ENCODE results near the gene FALEC.
A peak's percentile ranks its signal among the peaks of the same experiment; 100 is the strongest.
"Not testable (repeated sequence)": the region's sequence is repeated elsewhere in the genome, so short reads cannot be mapped to it uniquely, and the experiment has no call there.

FALEC gene

DNA sequence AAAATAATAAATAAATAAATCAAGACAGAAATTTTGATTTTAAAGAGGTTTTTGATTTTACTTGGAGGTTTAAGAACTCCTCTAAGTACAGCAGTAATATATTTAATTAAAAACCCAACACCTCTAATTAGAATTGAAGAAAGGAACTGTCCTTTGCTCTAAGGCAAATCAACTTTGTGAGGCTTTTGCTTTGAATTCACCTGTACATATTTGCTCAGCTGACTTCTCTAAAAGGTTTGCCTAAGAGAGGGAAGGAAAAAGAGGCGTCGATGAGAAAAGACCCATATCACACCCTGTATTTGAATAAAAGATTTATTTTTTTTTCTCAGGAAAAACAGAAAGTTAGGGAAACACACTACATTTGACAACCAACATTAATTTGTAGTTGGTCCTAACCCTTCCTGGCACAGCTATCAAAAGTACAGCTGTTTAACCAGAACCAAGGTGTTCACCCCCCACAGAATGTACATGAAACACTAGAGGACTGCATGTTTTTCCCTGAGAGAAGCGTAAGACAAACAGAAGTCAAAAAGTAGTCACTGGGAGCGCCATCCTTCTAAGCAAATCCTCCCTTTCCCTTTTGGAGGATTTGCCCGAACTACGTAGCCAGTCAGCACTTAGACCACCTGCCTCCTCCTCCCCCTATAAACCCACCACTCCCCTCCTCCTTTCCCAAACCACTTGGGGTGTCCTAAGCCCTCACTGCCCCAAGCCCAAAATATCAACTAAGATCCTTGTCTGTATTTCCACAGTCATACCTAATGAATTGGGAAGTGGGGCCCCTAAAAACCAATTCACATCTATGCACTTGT, 58.9 kb downstream of the FALEC start:
- no peak for FAIRE-seq
- DNase-seq (ENCODE audit: insufficient read length, low spot score), result no peak
- no peak for TF ChIP-seq POLR2A (IDR thresholded peaks at IDR 0.05; ENCODE audit: low read depth, low read length)

DNA sequence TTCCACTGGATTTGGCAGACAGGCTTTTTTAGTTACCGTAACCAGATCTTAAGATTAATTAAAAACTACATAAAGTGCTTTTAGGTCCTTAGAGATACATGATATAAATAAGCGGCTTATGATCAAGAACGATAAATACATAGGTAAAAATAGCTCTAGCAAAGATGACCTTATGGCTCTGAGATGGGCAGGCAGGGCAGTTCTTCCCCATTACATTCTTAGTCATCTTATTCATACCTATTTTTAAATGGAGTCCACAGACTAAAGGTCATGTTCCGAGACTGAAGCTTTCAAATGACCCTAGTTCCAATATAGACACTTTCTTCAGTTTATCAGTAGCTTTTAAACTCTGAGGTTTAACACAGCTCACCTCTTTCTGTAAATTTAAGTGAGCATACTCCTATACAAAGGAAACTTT, 59.5 kb downstream of the FALEC start:
- FAIRE-seq (no peak), DNase-seq (ENCODE audit: insufficient read length, low spot score) (no peak)
- no peak for TF ChIP-seq POLR2A (IDR thresholded peaks at IDR 0.05; ENCODE audit: low read depth, low read length)

DNA sequence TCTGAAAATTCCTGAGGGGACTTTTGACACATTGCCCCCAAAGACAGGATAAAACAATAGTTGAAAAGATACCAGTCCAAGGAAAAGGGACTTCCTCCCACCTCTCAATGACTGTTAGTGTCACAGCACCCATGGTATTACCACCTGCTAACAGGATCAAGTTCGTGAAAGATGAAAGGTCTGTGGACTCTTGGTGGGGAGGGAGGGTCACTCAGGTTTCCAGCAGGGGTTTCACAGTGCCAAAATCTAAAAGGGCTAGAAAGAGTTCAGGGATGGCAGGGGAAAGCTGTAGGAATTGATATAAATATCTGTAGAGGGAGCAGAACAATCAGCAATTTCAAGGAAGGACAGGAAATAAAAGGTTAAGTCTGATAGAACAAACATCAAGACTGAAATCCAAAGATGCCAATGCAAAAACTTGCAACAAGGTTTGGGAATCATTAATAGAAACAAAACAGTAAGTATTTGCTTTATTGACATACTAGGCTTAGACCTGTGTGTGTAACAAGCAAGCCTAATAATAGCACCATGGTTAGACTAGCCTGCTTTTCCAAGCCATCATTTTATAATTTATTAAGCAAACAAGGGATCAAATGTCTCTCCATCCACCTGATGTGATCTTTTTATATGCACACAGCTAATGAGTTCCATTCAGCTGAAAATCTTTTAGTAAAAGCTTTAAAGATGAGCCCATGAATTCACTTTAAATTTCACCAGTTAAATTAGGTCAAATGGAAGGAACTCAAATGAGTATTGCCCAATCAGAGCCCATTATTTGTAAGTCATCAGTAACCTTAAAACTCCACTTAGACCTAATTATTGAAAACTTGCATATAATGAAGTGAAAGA, 60.2 kb downstream of the FALEC start:
- no peak for TF ChIP-seq POLR2A (IDR thresholded peaks at IDR 0.05; ENCODE audit: low read depth, low read length)
- FAIRE-seq (no peak), DNase-seq (ENCODE audit: insufficient read length, low spot score) (no peak)

DNA sequence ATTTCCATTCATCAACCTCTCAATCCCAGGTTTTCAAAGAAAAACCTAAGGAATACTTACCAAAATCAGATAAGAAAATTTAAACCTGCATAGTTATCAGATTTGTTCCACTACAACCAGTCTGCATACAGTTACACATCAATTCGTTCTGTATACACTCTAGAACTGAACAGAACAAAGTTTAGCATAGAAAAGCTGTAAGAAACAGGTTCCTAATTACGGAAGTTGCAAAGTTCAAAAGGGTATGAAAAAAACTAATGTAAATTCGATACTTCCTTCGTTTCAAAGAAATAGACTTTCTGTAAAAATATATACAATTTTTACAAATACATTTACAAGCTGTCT, 60.8 kb downstream of the FALEC start:
- DNase-seq (ENCODE audit: insufficient read length, low spot score), result no peak
- TF ChIP-seq POLR2A (IDR thresholded peaks at IDR 0.05; ENCODE audit: low read depth, low read length), result no peak
- FAIRE-seq, result no peak

DNA sequence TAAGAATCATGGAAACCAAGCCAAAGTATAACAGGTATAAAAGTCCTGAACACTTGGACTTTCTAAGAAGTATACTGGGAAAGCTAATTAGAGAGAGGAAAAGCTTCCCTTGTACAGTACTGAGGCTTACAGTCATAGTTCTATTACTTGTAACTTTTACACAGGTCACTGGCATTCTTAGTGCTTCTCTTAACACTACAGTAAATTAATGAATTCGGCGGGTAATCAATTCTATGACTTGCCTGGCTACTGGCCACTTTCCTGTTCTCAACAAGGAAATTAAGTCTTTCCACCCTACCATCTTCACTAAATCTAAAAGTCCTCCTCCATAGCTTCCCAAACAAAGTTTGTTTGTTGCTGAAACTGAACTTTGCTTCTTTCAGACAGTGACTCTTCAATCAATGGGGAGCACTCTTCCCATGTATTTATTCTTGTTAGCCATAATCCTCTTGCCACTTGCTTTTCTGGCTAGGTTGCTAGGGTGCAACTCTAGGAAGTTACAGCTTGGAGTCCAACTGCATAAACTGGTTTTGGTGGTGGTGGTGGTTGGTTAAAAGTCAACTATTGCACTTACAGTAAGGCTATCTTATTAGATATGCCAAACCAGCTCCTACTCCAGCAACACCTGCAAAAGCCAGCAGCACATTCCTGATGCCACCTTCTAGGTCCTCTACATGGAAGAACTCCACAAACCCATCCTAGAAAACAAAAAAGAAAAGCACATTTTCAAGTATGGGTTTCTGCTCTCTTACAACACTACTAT, 61.4 kb downstream of the FALEC start:
- no peak for FAIRE-seq
- no peak for DNase-seq (ENCODE audit: insufficient read length, low spot score)
- TF ChIP-seq POLR2A (IDR thresholded peaks at IDR 0.05; ENCODE audit: low read depth, low read length), result no peak

DNA sequence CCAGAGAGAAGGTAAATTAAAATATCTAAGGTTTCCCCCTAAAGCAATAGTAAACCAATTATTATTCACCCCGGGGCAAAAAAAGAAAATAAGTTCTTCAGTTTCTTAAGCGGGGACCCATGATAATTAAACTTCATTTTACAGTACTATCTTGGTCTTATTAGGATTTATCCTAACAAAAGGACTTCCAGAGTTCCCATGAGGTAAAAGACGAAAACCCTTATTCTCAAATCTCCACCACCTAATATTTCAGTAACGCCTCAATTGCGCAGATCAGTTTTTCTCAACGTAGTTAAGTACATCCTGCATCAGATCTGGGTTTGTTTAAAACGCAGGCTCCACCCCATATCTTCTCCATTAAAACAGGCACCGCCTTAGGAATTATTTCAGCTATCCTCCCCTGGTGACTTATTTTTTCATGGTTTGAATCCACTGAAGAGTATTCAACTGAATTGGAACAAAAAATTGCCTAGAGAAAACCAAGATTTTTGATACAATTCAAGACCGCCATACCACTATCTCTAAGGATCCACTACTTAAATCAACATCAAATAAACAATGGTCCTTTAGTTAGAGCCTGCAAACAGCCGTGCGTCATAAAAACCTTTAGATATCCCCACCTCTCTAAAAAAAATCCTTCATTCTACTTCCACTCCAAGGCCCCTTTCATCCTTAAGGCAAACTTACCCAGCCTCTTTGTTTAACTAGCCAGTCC, 62.2 kb downstream of the FALEC start:
- no peak for TF ChIP-seq POLR2A (IDR thresholded peaks at IDR 0.05; ENCODE audit: low read depth, low read length)
- FAIRE-seq (no peak), DNase-seq (ENCODE audit: insufficient read length, low spot score) (no peak)

DNA sequence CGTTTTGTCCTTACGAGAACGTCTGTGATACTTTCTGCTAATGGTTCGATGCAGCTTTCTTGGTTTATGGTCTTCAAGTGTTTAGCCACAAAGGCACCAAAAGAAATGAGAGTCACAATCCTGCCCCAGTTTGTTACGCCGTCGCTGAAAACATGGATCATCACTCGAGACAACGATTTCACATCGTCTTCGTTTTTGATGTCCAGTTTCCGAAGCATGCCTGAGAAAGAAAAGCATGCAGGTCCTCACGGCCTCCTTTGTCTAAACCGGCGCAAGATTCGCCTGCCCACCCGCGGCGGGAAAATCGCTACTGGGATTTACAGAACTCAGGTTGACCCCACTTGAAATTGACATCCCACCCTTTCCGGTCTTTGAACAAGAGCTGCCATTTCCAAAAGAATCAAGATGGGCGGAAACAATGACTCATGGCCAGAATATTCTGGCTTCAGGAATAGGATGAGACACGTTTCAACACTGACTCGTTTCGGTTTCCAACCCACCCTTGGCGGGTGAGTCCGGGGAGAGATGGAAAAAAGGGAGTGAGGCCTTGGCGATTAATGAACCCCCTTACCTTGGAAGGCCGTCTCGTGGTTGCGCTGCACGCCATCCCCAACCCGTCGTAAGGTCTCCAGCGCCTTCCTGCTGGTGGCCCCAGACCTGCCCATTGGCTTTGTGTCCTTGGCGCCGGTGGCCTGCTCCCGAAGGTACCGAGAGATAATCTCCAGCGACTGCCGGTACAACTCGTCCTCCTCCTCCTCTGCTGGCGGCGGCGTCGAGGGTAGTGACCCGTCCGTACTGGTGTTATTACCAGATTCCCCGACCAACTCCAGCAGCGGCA, 62.9 kb downstream of the FALEC start:
- FAIRE-seq, result no peak
- TF ChIP-seq POLR2A (IDR thresholded peaks at IDR 0.05; ENCODE audit: low read depth, low read length), result no peak; the same call in 1 of the 2 replicates
- DNase-seq (ENCODE audit: insufficient read length, low spot score), result no peak

DNA sequence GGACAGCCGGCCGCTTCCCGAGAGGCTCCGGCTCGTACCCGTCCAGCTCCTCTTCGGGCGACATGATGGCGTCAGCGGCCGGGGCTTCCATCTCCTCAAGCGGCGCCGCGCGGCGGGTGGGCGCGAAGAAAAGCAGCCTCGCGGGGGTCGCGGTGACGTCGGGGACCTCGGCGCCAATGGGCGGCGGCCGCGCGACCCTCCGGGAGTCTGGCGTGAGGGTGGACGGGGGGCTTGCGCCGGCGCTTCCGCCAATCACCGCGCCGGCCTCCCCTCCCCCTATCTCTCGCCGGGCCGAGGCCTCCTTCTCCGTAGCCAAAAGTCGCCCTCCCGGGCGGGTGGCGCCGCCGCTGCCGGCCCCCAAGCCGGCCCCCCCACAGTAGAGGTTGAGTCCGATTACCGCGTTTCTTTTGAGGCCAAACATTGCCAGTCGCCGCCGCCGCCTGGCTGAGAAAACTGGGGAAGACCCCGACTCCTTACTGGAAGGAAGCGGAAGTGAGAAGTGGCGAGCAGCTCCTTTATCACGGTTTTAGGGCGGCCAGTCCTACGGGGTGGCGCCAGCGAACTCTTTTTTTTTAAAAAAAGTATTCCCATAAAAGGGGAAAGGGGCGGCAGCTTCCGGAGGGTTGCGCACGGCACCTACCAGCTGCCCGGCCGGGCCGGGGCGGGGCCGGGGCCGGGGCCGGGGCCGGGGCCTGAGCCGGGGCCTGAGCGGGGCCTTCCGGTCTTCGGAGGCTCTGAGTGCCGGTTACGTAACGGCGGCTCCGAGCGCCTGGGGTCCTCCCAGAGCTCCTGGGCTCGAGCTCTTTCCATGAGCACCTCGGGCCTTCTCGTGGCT, 63.8 kb downstream of the FALEC start, which contains the start of gene MCL1:
Gene MCL1 (minus strand): TSS at position 501 of the 835 bp plus-strand sequence. CDS start 80 bp downstream, at position 421.
- DNase-seq (ENCODE audit: insufficient read length, low spot score) (peak; percentile 78), FAIRE-seq (no peak)
- peak; percentile 92 for TF ChIP-seq POLR2A (IDR thresholded peaks at IDR 0.05; ENCODE audit: low read depth, low read length)

DNA sequence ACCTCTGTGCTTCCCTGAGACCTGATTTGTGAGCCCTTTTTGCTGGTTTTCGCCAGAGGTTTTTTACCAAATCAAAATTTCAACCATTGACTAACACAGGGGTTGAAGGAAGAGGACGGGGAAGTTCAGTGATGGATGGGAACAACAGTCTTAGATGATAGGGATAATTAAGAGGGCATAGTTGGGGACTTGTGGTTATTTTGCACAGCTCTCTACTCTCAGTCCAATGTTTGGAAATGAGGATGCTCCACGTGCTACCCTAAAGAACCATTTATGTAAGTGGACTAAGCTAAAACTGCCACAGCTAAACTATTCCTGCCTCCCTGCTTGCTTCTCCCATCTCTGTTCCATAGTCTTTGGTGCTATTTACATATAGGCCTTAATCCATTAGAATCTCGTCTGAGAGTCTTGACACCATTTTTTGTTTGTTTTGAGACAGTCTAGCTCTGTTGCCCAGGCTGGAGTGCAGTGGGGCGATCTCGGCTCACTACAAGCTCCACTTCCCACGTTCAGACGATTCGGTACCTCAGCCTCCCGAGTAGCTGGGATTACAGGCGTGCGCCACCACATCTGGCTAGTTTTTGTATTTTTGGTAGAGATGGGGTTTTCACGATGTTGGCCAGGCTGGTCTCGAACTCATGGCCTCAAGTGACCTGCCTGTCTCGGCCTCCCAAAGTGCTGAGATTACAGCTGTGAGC, 64.5 kb downstream of the FALEC start:
- FAIRE-seq, result no peak
- DNase-seq (ENCODE audit: insufficient read length, low spot score), result no peak
- 0 out of 2 replicates have a peak, but pooled peaks have one; percentile 26 for TF ChIP-seq POLR2A (IDR thresholded peaks at IDR 0.05; ENCODE audit: low read depth, low read length)

DNA sequence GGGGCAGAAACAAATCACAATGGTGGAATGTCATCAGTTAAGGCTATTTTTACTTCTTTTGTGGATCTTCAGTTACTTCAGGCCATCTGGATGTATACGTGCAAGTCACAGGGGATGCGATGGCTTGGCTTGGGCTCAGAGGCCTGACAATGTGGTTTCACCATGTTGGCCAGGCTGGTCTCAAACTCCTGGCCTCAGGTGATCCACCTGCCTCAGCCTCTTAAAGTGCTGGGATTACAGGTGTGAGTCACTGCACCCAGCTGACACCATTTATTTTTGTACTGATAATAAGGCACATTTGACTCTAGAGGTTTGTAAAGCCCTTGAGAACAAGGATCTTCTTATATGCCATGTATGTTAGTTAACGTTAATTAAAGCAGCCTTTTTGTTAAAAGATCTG, 65.4 kb downstream of the FALEC start:
- FAIRE-seq; DNase-seq (ENCODE audit: insufficient read length, low spot score): not testable (repeated sequence)

DNA sequence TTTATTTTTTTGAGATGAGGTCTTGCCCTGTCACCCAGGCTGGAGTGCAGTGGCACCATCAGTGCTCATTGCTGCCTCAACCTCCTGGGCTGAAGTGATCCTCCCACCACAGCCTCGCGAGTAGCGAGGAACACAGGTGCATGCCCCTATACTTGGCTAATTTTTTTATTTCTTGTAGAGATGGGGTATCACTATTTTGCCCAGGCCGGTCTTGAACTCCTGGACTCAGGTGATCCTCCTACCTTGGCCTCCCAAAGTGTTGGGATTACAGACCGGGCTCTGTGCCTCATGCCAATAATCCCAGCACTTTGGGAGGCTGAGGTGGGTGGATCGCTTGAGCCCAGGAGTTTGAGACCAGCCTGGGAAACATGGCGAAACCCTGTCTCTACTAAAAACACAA, 65.9 kb downstream of the FALEC start:
- DNase-seq (ENCODE audit: insufficient read length, low spot score); FAIRE-seq: not testable (repeated sequence)

DNA sequence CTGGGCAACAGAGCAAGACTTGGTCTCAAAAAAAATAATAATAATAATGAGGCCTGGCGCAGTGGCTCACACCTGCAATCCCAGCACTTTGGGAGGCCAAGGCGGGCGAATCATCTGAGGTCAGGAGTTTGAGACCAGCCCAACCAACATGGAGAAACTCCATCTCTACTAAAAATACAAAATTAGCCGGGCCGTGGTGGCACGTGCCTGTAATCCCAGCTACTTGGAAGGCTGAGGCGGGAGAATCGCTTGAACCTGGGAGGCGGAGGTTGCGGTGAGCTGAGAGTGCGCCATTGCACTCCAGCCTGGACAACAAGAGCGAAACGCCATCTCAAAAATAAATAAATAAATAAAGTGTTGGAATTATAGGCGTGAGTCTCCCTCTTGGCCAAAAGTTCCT, 66.4 kb downstream of the FALEC start:
- DNase-seq (ENCODE audit: insufficient read length, low spot score); FAIRE-seq: not testable (repeated sequence)

Data from H54 (cell line).